Esophagus muscularis mucosa (tissue), 3 donors: Measurements from ENCODE around the gene ADAM8.

Experiments
- CTCF ChIP-seq, 3 experiments: fragments of 200-600 bp in 2 of 3; fragments of 450-650 bp in 1 of 3; sonication (generic) in 2 of 3; IDR thresholded peaks; one replicate each; pipeline ENCODE4 v1.5.1; 2017 to 2019; ENCODE audit warnings: antibody characterized with exemption in 3 of 3, mild to moderate bottlenecking in 2 of 3, moderate library complexity in 1 of 3
- POLR2A ChIP-seq: fragments of 450-650 bp; IDR thresholded peaks from one replicate; pipeline ENCODE4 v1.6.1; 2017; ENCODE audit warnings: antibody characterized with exemption, moderate library complexity, mild to moderate bottlenecking, low read depth

GRCh38 chr10:133286366-133286765 lies 9.7 kb upstream of the ADAM8 start:
- no peak for TF ChIP-seq POLR2A
- no peak for TF ChIP-seq CTCF (IDR thresholded peaks at IDR 0.05)
